CD14-positive monocyte (primary cell): ENCODE measurements around the gene RBM43. TPM values are rescaled to one million over a fixed set of nuclear protein-coding genes. Genes with fewer than 3 reads are reported as not detected.

Experiments used
- DNase-seq, 3 donors: peaks; one replicate each; pipeline ENCODE4 v3.0.0-alpha.2; 2011 to 2022
- H2AFZ ChIP-seq: 2 replicates; pipeline ENCODE4 v1.6.0; 2012; ENCODE audit warnings: mild to moderate bottlenecking, low read depth, low read length, inconsistent platforms; ENCODE audit not compliant: insufficient read depth, poor library complexity, severe bottlenecking
- H3K27ac ChIP-seq, 2 donors: 1 replicate in 1 of 2; 2 replicates in 1 of 2; pipeline ENCODE4 v1.5.1; 2012 to 2013; ENCODE audit warnings: low read length in 2 of 2, control low read depth in 1 of 2, inconsistent platforms in 1 of 2, low read depth in 1 of 2, mild to moderate bottlenecking in 1 of 2
- H3K27me3 ChIP-seq, 2 donors: one replicate each; pipeline versions ENCODE4 v1.6.0 to v1.6.1; 2011 to 2013; ENCODE audit warnings: low read length in 2 of 2; ENCODE audit not compliant: control insufficient read depth in 2 of 2, insufficient read depth in 2 of 2
- H3K36me3 ChIP-seq, 2 donors: replicated peaks in 1 of 2; 1 replicate in 1 of 2; 2 replicates in 1 of 2; pipeline versions ENCODE4 v1.5.1 to v1.6.1; 2012 to 2013; ENCODE audit warnings: low read length in 2 of 2, control low read depth in 1 of 2, inconsistent platforms in 1 of 2, mild to moderate bottlenecking in 1 of 2; ENCODE audit not compliant: insufficient read depth in 2 of 2, control insufficient read depth in 1 of 2
- H3K4me1 ChIP-seq, 2 donors: 1 replicate in 1 of 2; 2 replicates in 1 of 2; pipeline versions ENCODE4 v1.5.1 to v1.6.1; 2012 to 2013; ENCODE audit warnings: low read length in 2 of 2, control low read depth in 1 of 2, inconsistent platforms in 1 of 2, mild to moderate bottlenecking in 1 of 2, moderate library complexity in 1 of 2; ENCODE audit not compliant: insufficient read depth in 2 of 2, control insufficient read depth in 1 of 2
- H3K4me2 ChIP-seq: replicated peaks from 2 replicates; pipeline ENCODE3; 2012; ENCODE audit warnings: low read length, moderate library complexity, mild to moderate bottlenecking; ENCODE audit not compliant: poor library complexity, severe bottlenecking; ENCODE audit errors: extremely low read depth
- H3K4me3 ChIP-seq, 3 experiments: fragments of 200-600 bp in 1 of 3; sonication (generic) in 1 of 3; replicated peaks in 1 of 3; 1 replicate in 2 of 3; 2 replicates in 1 of 3; pipeline ENCODE4 v1.5.1; 2011 to 2013; ENCODE audit warnings: low read length in 3 of 3, mild to moderate bottlenecking in 3 of 3, control low read depth in 2 of 3, low read depth in 2 of 3, inconsistent platforms in 1 of 3, moderate library complexity in 1 of 3
- H3K79me2 ChIP-seq: 2 replicates; pipeline ENCODE4 v1.6.0; 2012; ENCODE audit warnings: mild to moderate bottlenecking, control low read depth, inconsistent platforms, low read length, moderate library complexity; ENCODE audit not compliant: insufficient read depth
- H3K9ac ChIP-seq: 2 replicates; pipeline ENCODE4 v1.6.0; 2017; ENCODE audit warnings: low read length, mild to moderate bottlenecking; ENCODE audit not compliant: insufficient read depth, poor library complexity, severe bottlenecking
- H3K9me3 ChIP-seq, 2 donors: replicated peaks in 1 of 2; 1 replicate in 1 of 2; 2 replicates in 1 of 2; pipeline versions ENCODE4 v1.5.1 to v1.6.1; 2012 to 2013; ENCODE audit warnings: low read length in 2 of 2, control low read depth in 1 of 2; ENCODE audit not compliant: control insufficient read depth in 1 of 2, insufficient read depth in 1 of 2
- H4K20me1 ChIP-seq: 2 replicates; pipeline ENCODE4 v1.6.0; 2012; ENCODE audit warnings: mild to moderate bottlenecking, low read length, control low read depth, moderate library complexity; ENCODE audit not compliant: insufficient read depth
- H3K27ac Mint-ChIP-seq, 7 donors: one replicate each; pipeline ENCODE4 v1.8.0; 2020; ENCODE audit warnings: mild to moderate bottlenecking in 7 of 7, mixed read lengths in 7 of 7, moderate library complexity in 6 of 7, inconsistent platforms in 2 of 7
- H3K27me3 Mint-ChIP-seq, 3 donors: one replicate each; pipeline ENCODE4 v1.8.0; 2021 to 2022; ENCODE audit warnings: low read depth in 3 of 3, mild to moderate bottlenecking in 3 of 3, mixed read lengths in 3 of 3, moderate library complexity in 3 of 3, inconsistent platforms in 1 of 3
- H3K36me3 Mint-ChIP-seq, 2 donors: one replicate each; pipeline ENCODE4 v1.8.0; 2020; ENCODE audit warnings: mixed read lengths in 2 of 2, inconsistent platforms in 1 of 2, mild to moderate bottlenecking in 1 of 2
- H3K4me1 Mint-ChIP-seq: one replicate; pipeline ENCODE4 v1.8.0; 2020; ENCODE audit warnings: mild to moderate bottlenecking, mixed read lengths
- H3K4me3 Mint-ChIP-seq, 2 donors: one replicate each; pipeline ENCODE4 v1.8.0; 2020; ENCODE audit warnings: mild to moderate bottlenecking in 2 of 2, mixed read lengths in 2 of 2, moderate library complexity in 1 of 2
- H3K9me3 Mint-ChIP-seq, 7 donors: one replicate each; pipeline ENCODE4 v1.8.0; 2020 to 2022; ENCODE audit warnings: mixed read lengths in 7 of 7, mild to moderate bottlenecking in 6 of 7, moderate library complexity in 6 of 7, inconsistent platforms in 2 of 7
- CTCF ChIP-seq: fragments of 200-600 bp; IDR thresholded peaks from one replicate; pipeline ENCODE4 v1.8.0; 2022; ENCODE audit warnings: antibody characterized with exemption, mild to moderate bottlenecking
- whole genome bisulfite sequencing: methylation state at CpG from one replicate; pipeline ENCODE4 v1.1.5; 2013; ENCODE audit warnings: missing lambda C conversion rate; ENCODE audit not compliant: insufficient coverage; 5-methylcytosine and 5-hydroxymethylcytosine counted together
- intact Hi-C, 2 donors: fragments of 100-400 bp; cut with micrococcal nuclease; formaldehyde crosslinking; loops; one replicate each; pipeline versions ENCODE4 v1.15.0 to v1.15.1; 2023
- polyA plus RNA-seq, 3 donors: library from polyadenylated mRNA; depleted of rRNA in 1 of 3; unstranded in 2 of 3; stranded (reverse) in 1 of 3; fragments of 300-500 nt in 2 of 3; fragments of >200 nt in 1 of 3; fragmentation: Illumina TruSeq in 2 of 3; gene quantifications; 1 replicate in 2 of 3; 2 replicates in 1 of 3; pipeline ENCODE4 v1.2.3, GENCODE V29; 2012 to 2021

RBM43 gene
- polyA plus RNA-seq, 3 donors: 0.24 to 2.6 (median 0.38) TPM

- Mint-ChIP-seq H3K9me3 (peaks cover 0 to 5% (median 2%) of the 10 kb centered on the region in 7 donors), H3K4me3 (peak overlapping the region in 1 of 2 donors; percentile 43), H3K4me1 (peaks cover 18% of the 10 kb centered on the region), H3K36me3 (no peaks in the 10 kb centered on the region), H3K27ac (no peak overlapping the region), H3K27me3 (peaks cover 8 to 23% (median 13%) of the 10 kb centered on the region in 3 donors)
- Histone ChIP-seq H2AFZ (no peak overlapping the region), H3K9me3 (no peaks in the 10 kb centered on the region), H3K36me3 (no peaks in the 10 kb centered on the region), H3K4me3 (no peak overlapping the region), H3K79me2 (no peaks in the 10 kb centered on the region), H3K4me1 (peaks cover 8 to 16% of the 10 kb centered on the region in 2 donors), H4K20me1 (no peaks in the 10 kb centered on the region), H3K4me2 (no peak overlapping the region), H3K9ac (no peak overlapping the region), H3K27ac (no peak overlapping the region), H3K27me3 (peaks cover 0 to 8% of the 10 kb centered on the region in 2 donors)
- DNase-seq: no peak
- no peak for TF ChIP-seq CTCF
- intact Hi-C loops: no loop called here
Measured at GRCh38 chr2:151228847-151229512, 32.7 kb downstream of the RBM43 start.

- no peak overlapping the region for H3K4me3 Mint-ChIP-seq
- no peaks in the 10 kb centered on the region for H3K36me3 ChIP-seq
- H3K4me3 ChIP-seq: no peak overlapping the region
- H4K20me1 ChIP-seq: no peaks in the 10 kb centered on the region
- no peak overlapping the region for H2AFZ ChIP-seq
- H3K9me3 ChIP-seq: no peaks in the 10 kb centered on the region
- H3K4me1 Mint-ChIP-seq: no peaks in the 10 kb centered on the region
- H3K4me1 ChIP-seq: no peaks in the 10 kb centered on the region
- no peak for DNase-seq
- no CpG with 5 or more reads among the region's 3 CpGs for WGBS
- TF ChIP-seq CTCF: no peak
- intact Hi-C loops: no loop called here
- H3K36me3 Mint-ChIP-seq: no peaks in the 10 kb centered on the region
- peaks cover 0 to 2% (median 0%) of the 10 kb centered on the region in 3 donors for H3K27me3 Mint-ChIP-seq
- H3K79me2 ChIP-seq: no peaks in the 10 kb centered on the region
- no peak overlapping the region for H3K9ac ChIP-seq
- H3K9me3 Mint-ChIP-seq: no peaks in the 10 kb centered on the region
- no peak overlapping the region for H3K4me2 ChIP-seq
- H3K27ac ChIP-seq: no peak overlapping the region
- no peak overlapping the region for H3K27ac Mint-ChIP-seq
- no peaks in the 10 kb centered on the region for H3K27me3 ChIP-seq
Measured at GRCh38 chr2:151217343-151217742, 44.3 kb downstream of the RBM43 start.
